ENCODE data around the gene RAB11A. TPM values are rescaled to one million over a fixed set of nuclear protein-coding genes. Genes with fewer than 3 reads are reported as not detected.

Gene RAB11A
- total RNA-seq, 2 experiments from 2014 or later, result 130 to 197 TPM

- no peak for DNase-seq (ENCODE audit: low spot score)
- Histone ChIP-seq H3K79me2 (ENCODE audit: insufficient read depth, low read depth, low read length) (no peaks in the 10 kb centered on the region), H3K9me3 (ENCODE audit: low read length) (no peaks in the 10 kb centered on the region), H3K4me1 (ENCODE audit: insufficient read depth, low read length, poor library complexity, severe bottlenecking) (peaks cover 31% of the 10 kb centered on the region), H3K9me2 (ENCODE audit: insufficient read depth, low read length) (no peaks in the 10 kb centered on the region), H2AFZ (ENCODE audit: low read length) (no peak overlapping the region), H3K4me2 (ENCODE audit: low read length) (no peak overlapping the region), H4K20me1 (ENCODE audit: insufficient read depth, low read length) (no peaks in the 10 kb centered on the region), H3K4me3 (ENCODE audit: low read depth, low read length, poor library complexity, severe bottlenecking) (no peak overlapping the region), H3K27ac (ENCODE audit: low read depth, low read length, poor library complexity, severe bottlenecking) (no peak overlapping the region), H3K36me3 (ENCODE audit: insufficient read depth, low read length) (peaks cover 53% of the 10 kb centered on the region)
- no TSS peak for BruUV-seq (replicated peaks)
- TF ChIP-seq EZH2phosphoT487 (IDR thresholded peaks at IDR 0.05; ENCODE audit: borderline replicate concordance, low read depth, low read length), result no peak
- TF ChIP-seq, protein P1, sequence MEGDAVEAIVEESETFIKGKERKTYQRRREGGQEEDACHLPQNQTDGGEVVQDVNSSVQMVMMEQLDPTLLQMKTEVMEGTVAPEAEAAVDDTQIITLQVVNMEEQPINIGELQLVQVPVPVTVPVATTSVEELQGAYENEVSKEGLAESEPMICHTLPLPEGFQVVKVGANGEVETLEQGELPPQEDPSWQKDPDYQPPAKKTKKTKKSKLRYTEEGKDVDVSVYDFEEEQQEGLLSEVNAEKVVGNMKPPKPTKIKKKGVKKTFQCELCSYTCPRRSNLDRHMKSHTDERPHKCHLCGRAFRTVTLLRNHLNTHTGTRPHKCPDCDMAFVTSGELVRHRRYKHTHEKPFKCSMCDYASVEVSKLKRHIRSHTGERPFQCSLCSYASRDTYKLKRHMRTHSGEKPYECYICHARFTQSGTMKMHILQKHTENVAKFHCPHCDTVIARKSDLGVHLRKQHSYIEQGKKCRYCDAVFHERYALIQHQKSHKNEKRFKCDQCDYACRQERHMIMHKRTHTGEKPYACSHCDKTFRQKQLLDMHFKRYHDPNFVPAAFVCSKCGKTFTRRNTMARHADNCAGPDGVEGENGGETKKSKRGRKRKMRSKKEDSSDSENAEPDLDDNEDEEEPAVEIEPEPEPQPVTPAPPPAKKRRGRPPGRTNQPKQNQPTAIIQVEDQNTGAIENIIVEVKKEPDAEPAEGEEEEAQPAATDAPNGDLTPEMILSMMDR (conservative IDR thresholded peaks at IDR 0.05; ENCODE audit: low read length), result no peak
- ChIA-PET POLR2A (no interaction called here), CTCF (ENCODE audit: unreplicated experiment) (no interaction called here)
- intact Hi-C loops (cut with micrococcal nuclease; ENCODE audit: unreplicated experiment), result no loop called here
Observed at GRCh38 chr15:65901336-65901735, 32.0 kb downstream of the RAB11A start.

DNA sequence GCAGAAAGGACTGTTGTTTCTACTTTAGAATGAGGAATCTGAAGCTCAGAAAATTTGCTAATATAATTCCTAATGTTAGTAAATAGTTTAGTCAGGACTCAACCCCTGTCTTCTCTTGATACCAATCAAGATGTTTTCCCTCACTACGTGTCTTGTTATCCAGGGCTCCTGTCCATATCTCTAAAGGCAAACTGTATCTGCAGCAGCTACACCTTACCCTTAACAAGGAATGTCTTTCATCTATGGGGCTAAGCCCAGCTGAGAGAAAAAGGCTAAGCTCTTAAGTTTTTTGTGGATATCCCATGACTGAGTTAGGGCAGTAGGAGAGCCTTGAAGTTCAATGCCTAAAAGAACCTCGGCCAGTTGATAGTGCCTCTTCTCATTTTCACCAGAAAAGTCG is 32.5 kb downstream of the RAB11A start:
- Histone ChIP-seq H3K4me1 (ENCODE audit: insufficient read depth, low read length, poor library complexity, severe bottlenecking) (peaks cover 31% of the 10 kb centered on the region), H4K20me1 (ENCODE audit: insufficient read depth, low read length) (no peaks in the 10 kb centered on the region), H3K36me3 (ENCODE audit: insufficient read depth, low read length) (peaks cover 48% of the 10 kb centered on the region), H3K4me2 (ENCODE audit: low read length) (peak overlapping the region; percentile 50), H3K9me2 (ENCODE audit: insufficient read depth, low read length) (no peaks in the 10 kb centered on the region), H3K79me2 (ENCODE audit: insufficient read depth, low read depth, low read length) (no peaks in the 10 kb centered on the region), H3K9me3 (ENCODE audit: low read length) (no peaks in the 10 kb centered on the region), H3K4me3 (ENCODE audit: low read depth, low read length, poor library complexity, severe bottlenecking) (no peak overlapping the region), H2AFZ (ENCODE audit: low read length) (no peak overlapping the region), H3K27ac (ENCODE audit: low read depth, low read length, poor library complexity, severe bottlenecking) (peak overlapping the region; percentile 29)
- DNase-seq (ENCODE audit: low spot score), result no peak
- no TSS peak for BruUV-seq (replicated peaks)
- TF ChIP-seq, protein P1 (conservative IDR thresholded peaks at IDR 0.05; ENCODE audit: low read length), result no peak
- TF ChIP-seq EZH2phosphoT487 (IDR thresholded peaks at IDR 0.05; ENCODE audit: borderline replicate concordance, low read depth, low read length), result no peak
- intact Hi-C loops (cut with micrococcal nuclease; ENCODE audit: unreplicated experiment), result no loop called here
- POLR2A ChIA-PET, result interaction anchor here (0.7 to 1.0 kb wide), 2 partner anchors 33 to 312 kb away, joined by 3 to 5 read pairs; partner anchors contain the start of gene RAB11A
- CTCF ChIA-PET (ENCODE audit: unreplicated experiment), result no interaction called here

GRCh38 chr15:65902373-65902772 is 33.1 kb downstream of the RAB11A start:
- peak overlapping the region; percentile 50 for H3K4me2 ChIP-seq (ENCODE audit: low read length)
- peak; percentile 78 for DNase-seq (ENCODE audit: low spot score)
- peak overlapping the region; percentile 29 for H3K27ac ChIP-seq (ENCODE audit: low read depth, low read length, poor library complexity, severe bottlenecking)

More at GRCh38 chr15:65902373-65902772, 33.1 kb downstream of the RAB11A start:
- ChIA-PET CTCF (ENCODE audit: unreplicated experiment) (no interaction called here), POLR2A (interaction anchor here (0.7 to 1.0 kb wide), 2 partner anchors 33 to 311 kb away, joined by 3 to 5 read pairs; partner anchors contain the start of gene RAB11A)
- peaks cover 44% of the 10 kb centered on the region for H3K36me3 ChIP-seq (ENCODE audit: insufficient read depth, low read length)
- no peaks in the 10 kb centered on the region for H4K20me1 ChIP-seq (ENCODE audit: insufficient read depth, low read length)
- no peak overlapping the region for H2AFZ ChIP-seq (ENCODE audit: low read length)
- no peaks in the 10 kb centered on the region for H3K9me2 ChIP-seq (ENCODE audit: insufficient read depth, low read length)
- no peaks in the 10 kb centered on the region for H3K79me2 ChIP-seq (ENCODE audit: insufficient read depth, low read depth, low read length)
- H3K4me3 ChIP-seq (ENCODE audit: low read depth, low read length, poor library complexity, severe bottlenecking), result no peak overlapping the region
- no TSS peak for BruUV-seq (replicated peaks)
- H3K9me3 ChIP-seq (ENCODE audit: low read length), result no peaks in the 10 kb centered on the region
- intact Hi-C loops (cut with micrococcal nuclease; ENCODE audit: unreplicated experiment), result no loop called here
- TF ChIP-seq, protein P1 (conservative IDR thresholded peaks at IDR 0.05; ENCODE audit: low read length), result no peak
- TF ChIP-seq EZH2phosphoT487 (IDR thresholded peaks at IDR 0.05; ENCODE audit: borderline replicate concordance, low read depth, low read length), result no peak
- peaks cover 31% of the 10 kb centered on the region for H3K4me1 ChIP-seq (ENCODE audit: insufficient read depth, low read length, poor library complexity, severe bottlenecking)

Data from OCI-LY7 (cell line).